NCI-H1694 (cell line): ENCODE measurements around the gene TWNK.
"Not testable (repeated sequence)": the region's sequence is repeated elsewhere in the genome, so short reads cannot be mapped to it uniquely, and the experiment has no call there.

ENCODE experiments used
- DNase-seq: peaks from one replicate; lab custom pipeline; 2025; lab: John Stamatoyannopoulos, UW

The TWNK gene

GRCh38 chr10:100972904-100973535 lies 14.3 kb upstream of the TWNK start:
- DNase-seq = no peak

GRCh38 chr10:100975397-100975796 lies 11.9 kb upstream of the TWNK start:
- DNase-seq = not testable (repeated sequence)

GRCh38 chr10:100976906-100977305 lies 10.4 kb upstream of the TWNK start:
- no peak for DNase-seq

- DNase-seq = no peak
Observed at GRCh38 chr10:100977436-100977835, 9.9 kb upstream of the TWNK start.

- DNase-seq = no peak
Observed at GRCh38 chr10:100978121-100978900, 9.0 kb upstream of the TWNK start.

GRCh38 chr10:100978901-100979195 lies 8.5 kb upstream of the TWNK start:
- no peak for DNase-seq

GRCh38 chr10:100979791-100980272 lies 7.5 kb upstream of the TWNK start:
- no peak for DNase-seq

GRCh38 chr10:100980311-100980710 lies 7.0 kb upstream of the TWNK start:
- DNase-seq = no peak

- DNase-seq = no peak
Observed at GRCh38 chr10:100980711-100981110, 6.6 kb upstream of the TWNK start.

- no peak for DNase-seq
Observed at GRCh38 chr10:100981178-100981772, 6.1 kb upstream of the TWNK start.

- no peak for DNase-seq
Observed at GRCh38 chr10:100982916-100983830, 4.2 kb upstream of the TWNK start.

GRCh38 chr10:100983868-100984671 lies 3.3 kb upstream of the TWNK start:
- no peak for DNase-seq

- DNase-seq = no peak
Observed at GRCh38 chr10:100984672-100985177, 2.6 kb upstream of the TWNK start.

GRCh38 chr10:100985336-100985735 lies 2.0 kb upstream of the TWNK start:
- no peak for DNase-seq

- no peak for DNase-seq
Observed at GRCh38 chr10:100986623-100986951, 756 bp upstream of the TWNK start.

GRCh38 chr10:100987685-100988049 lies 324 bp downstream of the TWNK start:
- no peak for DNase-seq

GRCh38 chr10:100988166-100988565 lies 823 bp downstream of the TWNK start:
- no peak for DNase-seq

GRCh38 chr10:100989088-100989487 lies 1.7 kb downstream of the TWNK start:
- DNase-seq = no peak

- no peak for DNase-seq
Observed at GRCh38 chr10:100993986-100994708, 6.8 kb downstream of the TWNK start.

GRCh38 chr10:100995181-100995580 lies 7.8 kb downstream of the TWNK start:
- no peak for DNase-seq
